ENCODE measurements around the gene ST3GAL3. TPM values are rescaled to one million over a fixed set of nuclear protein-coding genes. Genes with fewer than 3 reads are reported as not detected.

ST3GAL3 gene
- total and polyA plus RNA-seq, 10 of the 15 experiments (the other 5 are each of a cell fraction or from before 2014, with no cell fraction given), result 1.2 to 19.3 (median 11.0) TPM

DNA sequence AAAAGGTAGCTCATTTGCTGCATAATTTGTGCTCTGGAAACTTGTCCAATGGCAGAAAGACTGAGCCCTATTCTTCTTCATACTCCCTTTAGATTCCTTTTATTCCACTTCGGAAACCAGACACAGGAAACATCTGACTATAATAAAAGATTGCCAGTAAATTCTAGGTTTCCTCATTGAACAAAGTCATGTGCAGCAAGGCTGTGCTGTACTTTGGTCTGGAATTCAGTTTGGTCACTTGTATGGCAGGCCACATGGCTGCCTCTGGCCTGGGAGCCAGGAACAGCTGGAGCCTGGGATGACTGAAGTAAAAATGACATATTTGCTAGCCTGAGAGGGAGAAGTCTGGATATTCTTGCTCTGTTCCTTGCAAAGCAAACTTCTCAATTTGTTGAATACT lies 79.6 kb downstream of the ST3GAL3 start:
- Histone ChIP-seq H3K4me2 (ENCODE audit: control insufficient read depth, insufficient read depth) (no peak overlapping the region), H4K20me1 (ENCODE audit: control insufficient read depth, insufficient read depth) (no peaks in the 10 kb centered on the region), H3K27me3 (replicated peaks in 1 of 2; ENCODE audit: control insufficient read depth in 2 of 2, insufficient read depth in 2 of 2, low read length in 1 of 2) (no peaks in the 10 kb centered on the region), H3K9me3 (replicated peaks; ENCODE audit: control insufficient read depth, insufficient read depth, low read length) (no peaks in the 10 kb centered on the region), H3K4me3 (no peak overlapping the region), H2AFZ (ENCODE audit: control insufficient read depth, low read depth, low read length) (no peak overlapping the region; the same call in 1 of the 2 replicates), H3K27ac (ENCODE audit: control insufficient read depth, insufficient read depth) (peak overlapping the region; percentile 37; the same call in 1 of the 2 replicates), H3K36me3 (ENCODE audit: control insufficient read depth in 2 of 2, insufficient read depth in 2 of 2, low read length in 1 of 2) (no peaks in the 10 kb centered on the region), H3K79me2 (ENCODE audit: control insufficient read depth, insufficient read depth, low read length) (no peaks in the 10 kb centered on the region; the same call in 1 of the 2 replicates), H3K4me1 (ENCODE audit: control insufficient read depth, insufficient read depth, low read length) (peaks cover 19% of the 10 kb centered on the region), H3K9ac (ENCODE audit: control insufficient read depth, insufficient read depth, low read length) (no peak overlapping the region)
- in situ Hi-C loops (cut with MboI), result no loop called here
- no TSS peak for BruUV-seq (replicated peaks)
- POLR2A ChIA-PET, result interaction anchor here (1.0 kb wide), 1 partner anchor 16 kb away, joined by 3 read pairs; no protein-coding TSS in a partner anchor
- RAD21 ChIA-PET (ENCODE audit: unreplicated experiment), result interaction anchor here (0.6 to 1.7 kb wide), 2 partner anchors 23 to 43 kb away, joined by 3 to 7 read pairs; no protein-coding TSS in a partner anchor
- ATAC-seq, result no peak
- FAIRE-seq, result no peak
- no peak for DNase-seq (ENCODE audit: low read depth, low spot score)
- intact Hi-C loops (cut with micrococcal nuclease; ENCODE audit: unreplicated experiment), result no loop called here
- CTCF ChIA-PET, result interaction anchor here (1.0 to 2.1 kb wide), 4 partner anchors 8 to 148 kb away, joined by 3 to 7 read pairs (median 3); no protein-coding TSS in a partner anchor
- SMC1A ChIA-PET (ENCODE audit: uncharacterized antibody, unreplicated experiment), result interaction anchor here (0.7 to 5.8 kb wide), 3 partner anchors 22 to 148 kb away, joined by 3 to 51 read pairs (median 3); no protein-coding TSS in a partner anchor
- TF ChIP-seq GABPA (IDR thresholded peaks at IDR 0.05; ENCODE audit: low read depth) (no peak), RBBP5 (conservative IDR thresholded peaks at IDR 0.05) (no peak), POU2F2 (IDR thresholded peaks at IDR 0.05; ENCODE audit: borderline replicate concordance, low read depth, low read length) (no peak), RAD51 (IDR thresholded peaks at IDR 0.05) (no peak), TCF7 (IDR thresholded peaks at IDR 0.05; ENCODE audit: borderline replicate concordance) (no peak), WRNIP1 (IDR thresholded peaks at IDR 0.05; ENCODE audit: borderline replicate concordance, low read depth, low read length) (no peak), SMAD5 (IDR thresholded peaks at IDR 0.05; ENCODE audit: low read depth) (no peak), CREB1 (IDR thresholded peaks at IDR 0.05; ENCODE audit: low read depth) (no peak), ZNF24 (IDR thresholded peaks at IDR 0.05) (no peak)
- TF ChIP-seq, protein P1, sequence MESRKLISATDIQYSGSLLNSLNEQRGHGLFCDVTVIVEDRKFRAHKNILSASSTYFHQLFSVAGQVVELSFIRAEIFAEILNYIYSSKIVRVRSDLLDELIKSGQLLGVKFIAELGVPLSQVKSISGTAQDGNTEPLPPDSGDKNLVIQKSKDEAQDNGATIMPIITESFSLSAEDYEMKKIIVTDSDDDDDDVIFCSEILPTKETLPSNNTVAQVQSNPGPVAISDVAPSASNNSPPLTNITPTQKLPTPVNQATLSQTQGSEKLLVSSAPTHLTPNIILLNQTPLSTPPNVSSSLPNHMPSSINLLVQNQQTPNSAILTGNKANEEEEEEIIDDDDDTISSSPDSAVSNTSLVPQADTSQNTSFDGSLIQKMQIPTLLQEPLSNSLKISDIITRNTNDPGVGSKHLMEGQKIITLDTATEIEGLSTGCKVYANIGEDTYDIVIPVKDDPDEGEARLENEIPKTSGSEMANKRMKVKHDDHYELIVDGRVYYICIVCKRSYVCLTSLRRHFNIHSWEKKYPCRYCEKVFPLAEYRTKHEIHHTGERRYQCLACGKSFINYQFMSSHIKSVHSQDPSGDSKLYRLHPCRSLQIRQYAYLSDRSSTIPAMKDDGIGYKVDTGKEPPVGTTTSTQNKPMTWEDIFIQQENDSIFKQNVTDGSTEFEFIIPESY (IDR thresholded peaks at IDR 0.05), result no peak
- TF ChIP-seq, protein P2, sequence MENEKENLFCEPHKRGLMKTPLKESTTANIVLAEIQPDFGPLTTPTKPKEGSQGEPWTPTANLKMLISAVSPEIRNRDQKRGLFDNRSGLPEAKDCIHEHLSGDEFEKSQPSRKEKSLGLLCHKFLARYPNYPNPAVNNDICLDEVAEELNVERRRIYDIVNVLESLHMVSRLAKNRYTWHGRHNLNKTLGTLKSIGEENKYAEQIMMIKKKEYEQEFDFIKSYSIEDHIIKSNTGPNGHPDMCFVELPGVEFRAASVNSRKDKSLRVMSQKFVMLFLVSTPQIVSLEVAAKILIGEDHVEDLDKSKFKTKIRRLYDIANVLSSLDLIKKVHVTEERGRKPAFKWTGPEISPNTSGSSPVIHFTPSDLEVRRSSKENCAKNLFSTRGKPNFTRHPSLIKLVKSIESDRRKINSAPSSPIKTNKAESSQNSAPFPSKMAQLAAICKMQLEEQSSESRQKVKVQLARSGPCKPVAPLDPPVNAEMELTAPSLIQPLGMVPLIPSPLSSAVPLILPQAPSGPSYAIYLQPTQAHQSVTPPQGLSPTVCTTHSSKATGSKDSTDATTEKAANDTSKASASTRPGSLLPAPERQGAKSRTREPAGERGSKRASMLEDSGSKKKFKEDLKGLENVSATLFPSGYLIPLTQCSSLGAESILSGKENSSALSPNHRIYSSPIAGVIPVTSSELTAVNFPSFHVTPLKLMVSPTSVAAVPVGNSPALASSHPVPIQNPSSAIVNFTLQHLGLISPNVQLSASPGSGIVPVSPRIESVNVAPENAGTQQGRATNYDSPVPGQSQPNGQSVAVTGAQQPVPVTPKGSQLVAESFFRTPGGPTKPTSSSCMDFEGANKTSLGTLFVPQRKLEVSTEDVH (IDR thresholded peaks at IDR 0.05; ENCODE audit: low read depth, partially characterized antibody), result no peak
- TF ChIP-seq, protein P3, sequence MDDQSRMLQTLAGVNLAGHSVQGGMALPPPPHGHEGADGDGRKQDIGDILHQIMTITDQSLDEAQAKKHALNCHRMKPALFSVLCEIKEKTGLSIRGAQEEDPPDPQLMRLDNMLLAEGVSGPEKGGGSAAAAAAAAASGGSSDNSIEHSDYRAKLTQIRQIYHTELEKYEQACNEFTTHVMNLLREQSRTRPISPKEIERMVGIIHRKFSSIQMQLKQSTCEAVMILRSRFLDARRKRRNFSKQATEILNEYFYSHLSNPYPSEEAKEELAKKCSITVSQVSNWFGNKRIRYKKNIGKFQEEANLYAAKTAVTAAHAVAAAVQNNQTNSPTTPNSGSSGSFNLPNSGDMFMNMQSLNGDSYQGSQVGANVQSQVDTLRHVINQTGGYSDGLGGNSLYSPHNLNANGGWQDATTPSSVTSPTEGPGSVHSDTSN (IDR thresholded peaks at IDR 0.05; ENCODE audit: insufficient replicate concordance, low read depth, low read length), result no peak
- 95% methylated on average over 1 of the region's 1 CpG for WGBS (ENCODE audit: insufficient coverage, insufficient replicate concordance, low lambda C conversion rate, missing lambda C conversion rate)

All from GM12878 (cell line).